ENCODE results near the gene MYO1D. TPM values are rescaled to one million over a fixed set of nuclear protein-coding genes. Genes with fewer than 3 reads are reported as not detected.

The MYO1D gene
- total RNA-seq, 4 donors from 2014 or later = 46.3 to 139 (median 80.0) TPM

DNA sequence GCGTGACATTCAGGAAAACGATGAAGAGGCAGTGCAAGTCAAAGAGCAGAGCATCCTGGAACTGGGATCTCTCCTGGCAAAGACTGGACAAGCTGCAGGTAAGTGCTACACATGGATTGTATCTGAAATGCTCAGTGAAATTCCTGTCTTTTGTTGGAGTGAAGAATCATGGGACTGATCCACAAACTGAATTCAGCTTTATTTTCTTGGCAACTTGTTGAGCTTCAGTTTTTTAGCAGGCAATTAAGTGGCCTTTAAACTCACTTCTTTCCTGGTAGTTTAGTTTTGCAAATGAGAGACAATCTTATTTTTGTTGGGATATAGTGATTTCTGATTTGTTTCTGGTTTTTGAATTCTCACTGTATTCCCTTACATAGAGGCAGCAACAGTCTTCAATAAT is 430.0 kb downstream of the MYO1D start:
- TF ChIP-seq, protein P1, sequence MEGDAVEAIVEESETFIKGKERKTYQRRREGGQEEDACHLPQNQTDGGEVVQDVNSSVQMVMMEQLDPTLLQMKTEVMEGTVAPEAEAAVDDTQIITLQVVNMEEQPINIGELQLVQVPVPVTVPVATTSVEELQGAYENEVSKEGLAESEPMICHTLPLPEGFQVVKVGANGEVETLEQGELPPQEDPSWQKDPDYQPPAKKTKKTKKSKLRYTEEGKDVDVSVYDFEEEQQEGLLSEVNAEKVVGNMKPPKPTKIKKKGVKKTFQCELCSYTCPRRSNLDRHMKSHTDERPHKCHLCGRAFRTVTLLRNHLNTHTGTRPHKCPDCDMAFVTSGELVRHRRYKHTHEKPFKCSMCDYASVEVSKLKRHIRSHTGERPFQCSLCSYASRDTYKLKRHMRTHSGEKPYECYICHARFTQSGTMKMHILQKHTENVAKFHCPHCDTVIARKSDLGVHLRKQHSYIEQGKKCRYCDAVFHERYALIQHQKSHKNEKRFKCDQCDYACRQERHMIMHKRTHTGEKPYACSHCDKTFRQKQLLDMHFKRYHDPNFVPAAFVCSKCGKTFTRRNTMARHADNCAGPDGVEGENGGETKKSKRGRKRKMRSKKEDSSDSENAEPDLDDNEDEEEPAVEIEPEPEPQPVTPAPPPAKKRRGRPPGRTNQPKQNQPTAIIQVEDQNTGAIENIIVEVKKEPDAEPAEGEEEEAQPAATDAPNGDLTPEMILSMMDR (IDR thresholded peaks at IDR 0.05; ENCODE audit: low read depth) = no peak

DNA sequence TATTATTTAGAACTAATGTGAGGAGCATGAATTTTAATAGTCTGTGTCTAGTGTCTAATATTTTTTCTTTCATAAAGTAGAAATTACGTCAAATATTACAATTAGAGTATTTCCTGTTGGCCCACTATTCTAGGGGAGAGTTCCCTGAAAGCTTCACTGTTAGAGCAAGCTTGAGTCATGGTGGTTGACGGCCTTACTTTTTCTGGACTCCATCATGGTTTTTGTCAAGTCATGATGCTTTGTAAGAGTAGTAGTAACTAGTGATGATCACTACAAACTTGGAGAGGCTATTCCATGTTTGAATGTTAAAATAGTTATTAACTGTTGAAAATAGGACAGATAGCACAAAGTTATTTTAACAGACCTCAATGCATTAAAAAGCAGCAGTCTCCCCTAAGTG is 431.0 kb downstream of the MYO1D start:
- TF ChIP-seq, protein P1 (IDR thresholded peaks at IDR 0.05; ENCODE audit: low read depth) = no peak

DNA sequence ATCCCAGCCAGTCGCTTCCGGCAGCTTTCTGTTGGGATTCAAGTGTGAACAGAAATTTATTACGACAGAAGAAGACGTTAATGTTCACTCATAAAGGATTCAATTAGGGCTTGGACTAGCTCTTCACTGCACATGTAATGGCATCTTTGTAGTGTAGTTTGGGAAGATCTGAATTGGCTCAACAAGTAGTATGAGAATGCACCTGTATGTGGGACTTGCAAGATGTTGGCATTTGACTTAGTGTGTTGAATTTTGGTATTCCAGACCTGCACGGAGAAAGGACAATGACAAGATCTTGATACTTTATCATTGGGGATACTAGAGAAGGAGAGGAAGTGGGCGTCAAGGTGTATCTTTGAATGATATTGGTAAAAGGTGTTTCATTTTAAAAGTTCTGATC is 431.4 kb downstream of the MYO1D start:
- TF ChIP-seq, protein P1 (IDR thresholded peaks at IDR 0.05; ENCODE audit: low read depth) = no peak

DNA sequence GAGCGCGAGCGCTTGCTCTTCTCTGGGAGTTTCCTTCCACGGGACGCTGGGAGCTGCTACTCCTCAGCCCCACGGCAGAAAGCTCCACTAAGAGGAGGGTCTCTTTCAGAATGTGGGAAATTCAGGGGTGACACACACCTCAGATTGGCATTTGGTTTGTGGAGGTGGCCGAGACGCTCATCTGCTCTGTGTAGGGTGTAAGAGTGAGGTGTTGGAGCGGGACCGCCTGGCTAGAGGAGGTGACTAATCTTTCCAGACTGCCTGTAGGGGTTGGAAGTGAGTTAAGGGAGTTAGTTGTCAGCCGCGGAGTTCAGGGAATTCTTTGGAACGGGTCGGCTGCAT is 431.9 kb downstream of the MYO1D start:
- TF ChIP-seq, protein P1 (IDR thresholded peaks at IDR 0.05; ENCODE audit: low read depth) = no peak

DNA sequence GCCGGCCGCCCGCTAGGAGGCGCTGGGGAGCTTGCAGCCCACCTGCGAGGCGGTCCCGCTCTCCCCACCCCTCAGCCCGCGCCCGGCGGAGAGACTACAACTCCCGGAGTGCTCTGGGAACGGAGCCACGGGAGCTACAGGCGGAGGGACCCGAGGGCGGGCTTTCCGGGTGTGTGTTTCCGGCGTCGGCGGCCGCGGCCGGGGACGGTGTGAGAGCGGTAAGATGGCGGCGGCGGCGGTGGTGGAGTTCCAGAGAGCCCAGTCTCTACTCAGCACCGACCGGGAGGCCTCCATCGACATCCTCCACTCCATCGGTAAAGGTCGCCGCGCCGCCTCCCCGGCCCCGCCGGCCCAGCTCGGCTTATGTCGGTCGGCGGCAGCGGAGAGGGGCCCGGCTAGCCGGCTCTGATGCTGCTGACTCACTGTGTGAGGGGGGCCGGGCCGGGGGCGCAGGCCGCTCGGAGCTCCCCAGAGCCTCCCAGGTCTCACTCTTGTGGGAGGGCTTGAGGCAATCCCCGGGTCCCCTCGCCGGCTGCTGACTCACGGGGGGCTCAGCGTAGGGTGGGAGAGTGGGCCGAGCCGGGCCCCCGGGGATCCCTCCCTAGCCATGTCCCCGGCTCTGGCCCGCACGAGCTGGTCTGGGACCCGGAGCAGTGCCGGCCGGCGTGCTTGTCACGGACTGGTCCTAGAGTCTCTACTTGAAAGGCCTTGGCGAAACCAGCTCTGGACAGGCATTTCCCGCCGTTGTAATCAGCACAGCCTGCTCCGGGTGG is 432.4 kb downstream of the MYO1D start, which contains the start of gene PSMD11:
TSS of gene PSMD11 (plus strand) at position 210 of the 773 bp plus-strand sequence. CDS start at position 224, 14 bp downstream.
- TF ChIP-seq, protein P1 (IDR thresholded peaks at IDR 0.05; ENCODE audit: low read depth) = no peak

DNA sequence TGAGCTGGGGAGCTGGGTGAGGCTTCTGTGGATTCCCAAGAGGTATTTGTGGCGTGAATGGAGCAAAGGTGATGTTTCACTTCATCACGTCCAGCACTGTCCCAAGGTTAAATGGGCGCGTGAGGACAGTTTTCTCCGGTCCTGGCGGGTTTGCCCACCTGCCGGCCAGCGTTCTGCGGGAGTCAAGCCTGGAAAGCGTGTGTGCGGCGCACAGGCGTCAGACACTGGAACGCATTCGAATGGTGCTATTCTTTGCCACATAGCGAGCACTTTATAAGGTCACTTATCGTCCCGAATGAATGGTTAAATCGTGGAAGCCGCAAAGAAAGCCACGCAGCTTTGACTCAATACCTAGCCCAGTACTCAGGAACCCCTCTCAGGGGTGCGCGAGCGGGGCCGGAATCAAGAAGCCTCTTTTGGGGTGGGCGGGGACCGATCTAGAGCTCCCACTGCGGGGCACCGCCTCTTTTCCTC is 433.1 kb downstream of the MYO1D start:
- TF ChIP-seq, protein P1 (IDR thresholded peaks at IDR 0.05; ENCODE audit: low read depth) = no peak

Small RNAs within 50 kb of the gene (small RNA-seq; reads per million reads assigned to genes)
- gene RF00019 = 0.49 reads per million

Other genes with a start within 250 kb of the MYO1D start
- 10 to 100 TPM in 2 of 4 donors, 1 to 10 TPM in 2; 9.5 to 57.3 (median 32.3) TPM for gene TMEM98, start 51.0 kb upstream of the MYO1D start, total RNA-seq
- gene SPACA3, start 114.7 kb upstream of the MYO1D start, total RNA-seq = not detected